ENCODE measurements around the gene RPS6KA2.

The RPS6KA2 gene

DNA sequence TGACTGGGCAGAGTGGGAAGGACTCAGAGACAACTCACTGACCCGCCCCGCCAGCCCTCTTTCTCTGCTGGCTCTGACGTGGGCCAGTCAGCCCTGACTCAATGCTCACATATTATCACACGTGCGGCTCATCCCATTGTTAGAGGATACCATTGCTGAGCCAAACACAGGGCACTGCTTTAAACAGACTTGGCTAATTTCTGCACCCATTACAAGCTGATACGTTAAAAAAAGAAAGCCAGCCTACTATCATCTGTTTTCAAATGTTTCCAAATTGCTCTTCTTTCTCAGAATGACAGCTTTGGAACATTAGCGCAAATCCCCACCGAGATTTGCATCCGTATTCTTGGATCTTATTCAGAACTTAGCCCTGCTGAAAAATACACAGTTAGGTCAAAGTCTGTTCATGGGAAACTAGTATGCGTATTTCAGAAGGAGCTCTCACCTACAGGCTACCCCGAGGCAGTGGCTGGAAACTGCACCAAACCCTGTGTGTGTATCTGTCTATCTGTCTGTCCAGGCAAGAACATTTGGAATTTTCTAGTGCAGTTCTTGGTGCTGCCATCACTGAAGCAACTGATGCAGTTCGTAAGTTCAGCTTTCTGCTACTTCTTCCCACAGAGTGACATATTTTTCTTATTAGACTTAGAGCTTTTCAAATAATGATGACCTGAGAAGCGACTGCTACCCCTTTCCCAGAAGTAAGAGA lies 73.3 kb downstream of the RPS6KA2 start:
- no peak overlapping the region for H3K4me3 ChIP-seq (ENCODE audit: low read length)
- no peak for DNase-seq (ENCODE audit: low read depth)
- TF ChIP-seq, protein P1, sequence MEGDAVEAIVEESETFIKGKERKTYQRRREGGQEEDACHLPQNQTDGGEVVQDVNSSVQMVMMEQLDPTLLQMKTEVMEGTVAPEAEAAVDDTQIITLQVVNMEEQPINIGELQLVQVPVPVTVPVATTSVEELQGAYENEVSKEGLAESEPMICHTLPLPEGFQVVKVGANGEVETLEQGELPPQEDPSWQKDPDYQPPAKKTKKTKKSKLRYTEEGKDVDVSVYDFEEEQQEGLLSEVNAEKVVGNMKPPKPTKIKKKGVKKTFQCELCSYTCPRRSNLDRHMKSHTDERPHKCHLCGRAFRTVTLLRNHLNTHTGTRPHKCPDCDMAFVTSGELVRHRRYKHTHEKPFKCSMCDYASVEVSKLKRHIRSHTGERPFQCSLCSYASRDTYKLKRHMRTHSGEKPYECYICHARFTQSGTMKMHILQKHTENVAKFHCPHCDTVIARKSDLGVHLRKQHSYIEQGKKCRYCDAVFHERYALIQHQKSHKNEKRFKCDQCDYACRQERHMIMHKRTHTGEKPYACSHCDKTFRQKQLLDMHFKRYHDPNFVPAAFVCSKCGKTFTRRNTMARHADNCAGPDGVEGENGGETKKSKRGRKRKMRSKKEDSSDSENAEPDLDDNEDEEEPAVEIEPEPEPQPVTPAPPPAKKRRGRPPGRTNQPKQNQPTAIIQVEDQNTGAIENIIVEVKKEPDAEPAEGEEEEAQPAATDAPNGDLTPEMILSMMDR (conservative IDR thresholded peaks at IDR 0.05; ENCODE audit: low read depth, low read length), result no peak

DNA sequence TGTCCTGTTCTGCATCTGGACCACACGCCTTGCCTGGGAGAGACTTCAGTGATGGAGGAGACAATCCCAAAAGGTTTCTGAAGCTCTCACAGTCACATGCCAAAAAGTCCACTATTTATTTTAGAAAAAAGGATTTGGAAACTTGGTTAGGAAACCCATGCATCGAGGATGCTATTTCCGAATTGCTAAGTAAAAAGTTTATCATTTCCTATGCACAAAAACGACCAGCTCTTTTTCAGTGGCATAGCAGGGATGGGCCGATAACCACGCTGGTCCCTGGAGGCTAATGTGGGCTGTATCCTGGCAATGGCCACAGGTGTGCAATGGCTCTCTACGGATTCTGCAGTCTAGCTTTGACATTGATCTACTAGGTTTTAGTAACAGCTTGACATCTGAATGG lies 74.5 kb downstream of the RPS6KA2 start:
- DNase-seq (ENCODE audit: low read depth), result no peak
- TF ChIP-seq, protein P1 (conservative IDR thresholded peaks at IDR 0.05; ENCODE audit: low read depth, low read length), result no peak
- no peak overlapping the region for H3K4me3 ChIP-seq (ENCODE audit: low read length)

DNA sequence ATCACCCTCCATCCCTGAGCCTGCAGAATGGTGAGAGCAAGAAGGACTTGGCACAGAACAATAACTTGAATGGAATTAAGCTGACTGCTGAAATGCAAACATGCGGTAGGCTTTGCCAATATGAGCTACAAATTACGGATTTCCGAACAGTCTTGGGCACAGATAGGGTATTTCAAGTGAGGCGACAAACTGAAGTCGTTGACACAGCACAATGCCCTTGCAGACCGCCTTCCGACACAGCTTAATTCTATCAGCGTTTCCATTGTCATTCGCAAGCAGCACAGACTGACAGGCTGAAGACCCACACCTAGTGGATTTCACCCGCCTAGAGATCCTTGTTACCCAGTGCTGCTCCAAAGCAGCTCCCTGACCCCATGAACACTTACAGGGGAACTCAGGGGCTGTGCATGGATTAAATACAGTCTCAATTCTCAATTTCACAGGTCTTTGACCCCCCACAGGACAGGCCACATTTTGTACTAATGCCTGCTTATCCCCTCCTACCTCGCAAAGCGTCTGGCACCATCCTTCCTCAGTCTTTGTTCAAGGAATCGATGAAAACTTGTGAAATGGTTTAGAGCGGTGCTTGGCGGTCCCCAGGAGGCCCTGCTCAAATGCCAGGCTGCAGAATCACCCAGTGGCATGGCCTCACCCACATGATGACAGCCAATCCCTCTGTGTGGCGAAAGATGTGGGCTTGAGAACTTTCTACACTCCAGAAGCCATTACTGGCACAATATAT lies 75.1 kb downstream of the RPS6KA2 start:
- H3K4me3 ChIP-seq (ENCODE audit: low read length), result no peak overlapping the region
- TF ChIP-seq, protein P1 (conservative IDR thresholded peaks at IDR 0.05; ENCODE audit: low read depth, low read length), result no peak
- no peak for DNase-seq (ENCODE audit: low read depth)

DNA sequence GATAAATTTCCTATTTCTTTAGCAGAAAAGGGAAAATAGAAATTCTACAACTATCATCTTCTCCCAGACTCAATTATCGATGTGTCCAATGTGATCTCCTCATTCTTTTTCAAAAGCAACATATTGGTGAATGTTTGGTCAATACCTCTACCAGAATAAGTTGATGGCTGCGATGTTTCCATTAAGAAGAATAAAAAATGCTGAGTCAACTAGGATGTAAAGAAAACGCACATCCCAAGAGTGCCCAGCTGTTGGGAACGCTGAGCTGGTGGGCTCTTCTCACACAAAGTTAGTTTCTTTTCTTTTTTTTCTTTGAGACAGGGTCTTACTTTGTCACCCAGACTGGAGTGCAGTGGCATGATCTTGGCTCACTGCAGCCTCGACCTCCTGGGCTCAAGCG lies 80.4 kb downstream of the RPS6KA2 start:
- DNase-seq (ENCODE audit: low read depth), result no peak
- TF ChIP-seq, protein P1 (conservative IDR thresholded peaks at IDR 0.05; ENCODE audit: low read depth, low read length), result no peak

DNA sequence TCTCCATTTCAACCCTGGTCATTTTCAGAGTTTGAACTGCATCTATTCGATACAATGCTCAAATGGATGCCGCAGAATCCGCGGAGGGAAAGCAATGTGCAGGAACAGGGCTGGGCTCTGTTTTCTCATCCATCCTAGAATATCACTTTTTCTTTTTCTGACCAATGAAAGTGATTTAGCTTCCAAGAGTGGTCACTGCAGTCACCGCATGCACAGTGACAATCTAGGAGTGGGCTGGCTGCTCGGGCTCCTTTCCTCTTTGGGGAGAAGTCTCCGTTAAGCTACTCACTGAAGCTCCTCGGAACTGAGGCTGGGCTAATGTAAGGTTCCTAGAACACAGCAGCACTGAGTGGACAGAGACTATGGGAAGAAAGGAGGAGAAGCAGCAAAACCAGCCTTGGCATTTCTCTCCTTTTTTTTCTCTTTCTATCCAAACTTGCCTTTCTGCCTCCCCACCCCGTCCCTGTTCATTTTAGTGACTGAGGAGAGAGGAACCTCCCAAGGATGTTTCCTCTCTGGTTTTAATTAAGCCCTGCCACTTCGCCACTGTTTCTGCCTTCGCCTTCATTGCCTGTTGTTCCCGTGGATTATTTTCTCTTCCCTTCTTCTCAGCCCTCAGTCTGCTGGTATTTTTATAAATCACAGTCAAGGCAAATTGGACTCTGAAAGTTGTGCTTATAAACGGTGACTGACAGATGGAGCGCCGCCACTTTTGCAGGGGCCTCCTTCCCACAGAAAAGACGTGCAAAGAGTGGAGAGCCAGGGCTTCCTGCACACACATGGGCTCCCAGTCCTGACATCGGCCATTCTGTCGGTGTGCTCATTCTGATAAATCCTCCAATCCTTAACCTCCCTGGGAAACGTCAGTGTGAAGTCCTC lies 81.7 kb downstream of the RPS6KA2 start:
- no peak overlapping the region for H3K4me3 ChIP-seq (ENCODE audit: low read length)
- DNase-seq (ENCODE audit: low read depth), result no peak
- TF ChIP-seq, protein P1 (conservative IDR thresholded peaks at IDR 0.05; ENCODE audit: low read depth, low read length), result no peak

More for the DNA sequence above, 80.4 kb downstream of the RPS6KA2 start:
- no peak overlapping the region for H3K4me3 ChIP-seq (ENCODE audit: low read length)

DNA sequence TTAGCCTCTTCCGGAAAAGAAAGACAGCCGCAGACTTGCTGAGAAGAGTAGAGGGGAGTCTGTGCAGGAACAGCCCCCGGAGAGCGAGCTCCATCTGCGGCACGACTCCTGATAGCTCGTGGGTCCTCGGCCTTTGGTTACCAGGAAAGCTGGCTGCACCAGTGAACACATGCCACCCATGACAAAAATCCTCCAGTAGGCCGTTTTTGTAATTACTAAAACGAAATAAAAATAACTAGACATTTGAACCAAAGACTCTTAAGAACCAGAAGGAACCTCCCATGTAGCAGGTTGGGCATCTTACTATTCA lies 82.8 kb downstream of the RPS6KA2 start:
- TF ChIP-seq, protein P1 (conservative IDR thresholded peaks at IDR 0.05; ENCODE audit: low read depth, low read length), result no peak
- DNase-seq (ENCODE audit: low read depth), result no peak
- H3K4me3 ChIP-seq (ENCODE audit: low read length), result no peak overlapping the region

Measured in retinal pigment epithelial cell (primary cell).